Psoas muscle (tissue), 8 donors: ENCODE measurements around the gene ARID4B. TPM values are rescaled to one million over a fixed set of nuclear protein-coding genes. Genes with fewer than 3 reads are reported as not detected.
"Not testable (repeated sequence)": the region's sequence is repeated elsewhere in the genome, so short reads cannot be mapped to it uniquely, and the experiment has no call there.

Experiments used
- ATAC-seq, 4 donors: fragments of 200-7000 bp; cut with Tn5 transposase; one replicate each; pipeline ENCODE4 v1.9.1; 2020; ENCODE audit warnings: moderate library complexity in 3 of 4, mild to moderate bottlenecking in 2 of 4
- DNase-seq, 2 donors: peaks; one replicate each; pipeline ENCODE4 v3.0.0-alpha.2; 2020
- H3K27ac ChIP-seq: fragments of 200-600 bp; one replicate; pipeline ENCODE4 v1.8.0; 2022
- H3K27me3 ChIP-seq, 3 donors: fragments of 200-600 bp in 1 of 3; one replicate each; pipeline versions ENCODE4 v1.6.1 to v1.8.0; 2013 to 2022; ENCODE audit warnings: low read length in 2 of 3, mild to moderate bottlenecking in 2 of 3, moderate library complexity in 1 of 3; ENCODE audit not compliant: insufficient read depth in 3 of 3
- H3K36me3 ChIP-seq, 2 donors: fragments of 200-600 bp in 1 of 2; one replicate each; pipeline versions ENCODE4 v1.6.1 to v1.8.0; 2013 to 2022; ENCODE audit warnings: low read depth in 1 of 2, mild to moderate bottlenecking in 1 of 2, moderate library complexity in 1 of 2; ENCODE audit not compliant: insufficient read depth in 1 of 2
- H3K4me1 ChIP-seq: fragments of 200-600 bp; one replicate; pipeline ENCODE4 v1.8.0; 2022
- H3K4me3 ChIP-seq: fragments of 200-600 bp; one replicate; pipeline ENCODE4 v1.8.0; 2022; ENCODE audit warnings: mild to moderate bottlenecking
- H3K9me3 ChIP-seq: fragments of 200-600 bp; one replicate; pipeline ENCODE4 v1.8.0; 2022
- WGBS, 3 donors: extraction: QIAGEN DNeasy Blood & Tissue Kit; methylation state at CpG; one replicate each; pipeline versions ENCODE4 v1.1.6 to v1.1.7; 2013; 5-methylcytosine and 5-hydroxymethylcytosine counted together
- intact Hi-C, 2 donors: fragments of 100-400 bp; cut with DNase I; formaldehyde crosslinking; loops; one replicate each; pipeline versions ENCODE4 v1.11.0 to v1.14.2; 2022
- polyA plus RNA-seq, 3 donors: library from polyadenylated mRNA; stranded (reverse); fragments of 200-250 nt; gene quantifications; one replicate each; pipeline ENCODE4 v1.2.3, GENCODE V29; 2013
- total RNA-seq, 4 donors: library from RNA; stranded (reverse); fragmentation: NEBNext Ultra II Directional in 2 of 4; extraction: Animal tissue kit (Norgen Biotek cat#: 25700) in 2 of 4; gene quantifications; one replicate each; pipeline versions ENCODE4 v1.2.1 to v1.2.4, GENCODE V29; 2021 to 2023
- TF ChIP-seq, protein P1 (sequence below): fragments of 200-600 bp; IDR thresholded peaks from one replicate; pipeline ENCODE4 v1.8.0; 2022; ENCODE audit warnings: antibody characterized with exemption
- donor health status: healthy with polysubstance abuse.
- donor health status: DM: no; HTN: no; CAD: no; lungs with moderate emphysema.
- donor health status: Bipolar disorder and iron deficiency.
- donor health status: healthy.
- donor health status: DM: yes; HTN: yes; CAD: no.
- donor health status: DM: no; HTN: no; CAD: no.
- donor health status: DM: no; HTN: no; CAD: no.
- donor health status: DM: yes; HTN: yes; CAD: no.

The ARID4B gene
- total and polyA plus RNA-seq, 7 donors = 2.9 to 16.0 (median 13.7) TPM

- H3K27me3 ChIP-seq = no peaks in the 10 kb centered on the region
- ATAC-seq = peak in 2 of 4 donors; percentile 36 to 59
- no peaks in the 10 kb centered on the region for H3K9me3 ChIP-seq
- no peak for DNase-seq
- peaks cover 11% of the 10 kb centered on the region for H3K4me1 ChIP-seq
- 76 to 88% (median 78%) methylated on average over 1 of the region's 1 CpG for WGBS, 3 donors
- TF ChIP-seq, protein P1, sequence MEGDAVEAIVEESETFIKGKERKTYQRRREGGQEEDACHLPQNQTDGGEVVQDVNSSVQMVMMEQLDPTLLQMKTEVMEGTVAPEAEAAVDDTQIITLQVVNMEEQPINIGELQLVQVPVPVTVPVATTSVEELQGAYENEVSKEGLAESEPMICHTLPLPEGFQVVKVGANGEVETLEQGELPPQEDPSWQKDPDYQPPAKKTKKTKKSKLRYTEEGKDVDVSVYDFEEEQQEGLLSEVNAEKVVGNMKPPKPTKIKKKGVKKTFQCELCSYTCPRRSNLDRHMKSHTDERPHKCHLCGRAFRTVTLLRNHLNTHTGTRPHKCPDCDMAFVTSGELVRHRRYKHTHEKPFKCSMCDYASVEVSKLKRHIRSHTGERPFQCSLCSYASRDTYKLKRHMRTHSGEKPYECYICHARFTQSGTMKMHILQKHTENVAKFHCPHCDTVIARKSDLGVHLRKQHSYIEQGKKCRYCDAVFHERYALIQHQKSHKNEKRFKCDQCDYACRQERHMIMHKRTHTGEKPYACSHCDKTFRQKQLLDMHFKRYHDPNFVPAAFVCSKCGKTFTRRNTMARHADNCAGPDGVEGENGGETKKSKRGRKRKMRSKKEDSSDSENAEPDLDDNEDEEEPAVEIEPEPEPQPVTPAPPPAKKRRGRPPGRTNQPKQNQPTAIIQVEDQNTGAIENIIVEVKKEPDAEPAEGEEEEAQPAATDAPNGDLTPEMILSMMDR = no peak
- peak overlapping the region; percentile 7 for H3K27ac ChIP-seq
- H3K36me3 ChIP-seq = peaks cover 0 to 10% of the 10 kb centered on the region in 2 donors
- intact Hi-C loops = no loop called here
- H3K4me3 ChIP-seq = no peak overlapping the region
Measured at GRCh38 chr1:235259133-235259778, 68.7 kb downstream of the ARID4B start.

DNA sequence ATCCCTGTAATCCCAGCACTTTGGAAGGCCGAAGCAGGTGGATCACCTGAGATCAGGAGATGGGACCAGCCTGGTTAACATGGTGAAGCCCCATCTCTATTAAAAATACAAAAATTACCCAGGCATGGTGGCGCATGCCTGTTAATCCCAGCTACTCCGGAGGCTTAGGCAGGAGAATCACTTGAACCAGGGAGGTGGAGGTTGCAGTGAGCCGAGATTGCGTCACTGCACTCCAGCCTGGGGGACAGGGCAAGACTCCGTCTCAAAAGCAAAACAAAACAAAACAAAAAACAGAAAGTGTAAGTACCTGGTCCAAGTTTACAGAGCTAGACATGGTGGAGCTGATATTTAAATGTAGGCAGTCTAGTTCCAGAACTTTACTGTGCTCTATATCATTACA is 69.9 kb downstream of the ARID4B start:
- H3K9me3 ChIP-seq, H3K27me3 ChIP-seq, H3K27ac ChIP-seq, H3K36me3 ChIP-seq, DNase-seq, intact Hi-C loops, H3K4me3 ChIP-seq, ATAC-seq: not testable (repeated sequence)
- 95 to 98% (median 98%) methylated on average over 6 of the region's 6 CpGs for WGBS, 3 donors
- H3K4me1 ChIP-seq = peaks cover 13% of the 10 kb centered on the region

DNA sequence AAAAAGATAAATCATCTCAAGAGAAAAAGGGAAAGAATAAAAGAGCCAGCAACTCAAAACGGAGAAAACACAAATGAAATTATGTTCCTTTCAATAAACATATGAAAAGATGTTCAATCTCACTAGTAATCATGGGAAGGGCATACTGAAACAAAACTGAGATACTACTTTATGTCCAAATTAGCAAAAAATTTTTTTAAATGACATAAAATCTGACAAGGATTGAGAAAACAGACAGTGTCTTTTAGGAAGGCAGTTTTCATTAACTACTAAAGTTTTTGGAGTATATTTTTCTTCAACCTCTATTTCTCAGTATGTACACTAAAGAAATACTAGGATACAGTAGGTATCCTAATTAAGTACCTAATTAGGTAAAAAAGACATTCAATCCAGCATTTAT is 73.3 kb downstream of the ARID4B start:
- 79 to 87% (median 81%) methylated on average over 1 of the region's 1 CpG for WGBS, 3 donors
- Histone ChIP-seq H3K27me3 (no peaks in the 10 kb centered on the region), H3K36me3 (peaks cover 0 to 21% of the 10 kb centered on the region in 2 donors), H3K4me3 (no peak overlapping the region), H3K4me1 (peaks cover 9% of the 10 kb centered on the region), H3K27ac (no peak overlapping the region), H3K9me3 (no peaks in the 10 kb centered on the region)
- DNase-seq (no peak), ATAC-seq (no peak)
- intact Hi-C loops = loop anchor here in 1 of 2 donors (5.0 kb wide), 1 partner anchor 113 kb away; the partner anchor contains the start of gene TBCE
- TF ChIP-seq, protein P1 = no peak

- TF ChIP-seq, protein P1 = peak; percentile 83
- ATAC-seq (peak; percentile 88 to 98 (median 98)), DNase-seq (peak; percentile 45 to 68)
- H3K27ac ChIP-seq = no peak overlapping the region
- 3 to 18% (median 8%) methylated on average over 2 of the region's 2 CpGs for WGBS, 3 donors
- H3K27me3 ChIP-seq = no peaks in the 10 kb centered on the region
- peaks cover 9% of the 10 kb centered on the region for H3K4me1 ChIP-seq
- H3K36me3 ChIP-seq = peaks cover 0 to 16% of the 10 kb centered on the region in 2 donors
- intact Hi-C loops = loop anchor here (2.0 to 5.0 kb wide), 3 partner anchors 75 to 163 kb away; partner anchors contain the start of genes ARID4B (in 1 of the 2), GGPS1 (in 1 of the 2) and TBCE (in 1 of the 2)
- no peaks in the 10 kb centered on the region for H3K9me3 ChIP-seq
- H3K4me3 ChIP-seq = no peak overlapping the region
Measured at GRCh38 chr1:235253219-235253962, 74.6 kb downstream of the ARID4B start.

GRCh38 chr1:235250430-235250829 is 77.5 kb downstream of the ARID4B start:
- Histone ChIP-seq H3K27me3 (no peaks in the 10 kb centered on the region), H3K36me3 (peaks cover 0 to 28% of the 10 kb centered on the region in 2 donors), H3K4me3 (no peak overlapping the region), H3K4me1 (peaks cover 12% of the 10 kb centered on the region), H3K27ac (no peak overlapping the region), H3K9me3 (no peaks in the 10 kb centered on the region)
- TF ChIP-seq, protein P1 = no peak
- ATAC-seq (no peak), DNase-seq (no peak)
- 89 to 94% (median 90%) methylated on average over 3 of the region's 3 CpGs for WGBS, 3 donors
- intact Hi-C loops = loop anchor here in 1 of 2 donors (5.0 kb wide), 1 partner anchor 117 kb away; the partner anchor contains the start of gene TBCE
